GM12878 (cell line): ENCODE results near the gene ADCY2. TPM values are rescaled to one million over a fixed set of nuclear protein-coding genes. Genes with fewer than 3 reads are reported as not detected.

Experiments used
- ATAC-seq: fragments of 200-7000 bp; cut with Tn5 transposase; 3 replicates; pipeline ENCODE4 v1.9.1; 2020; ENCODE audit warnings: mild to moderate bottlenecking, moderate library complexity
- BruUV-seq: library from RNA; stranded (reverse); fragments of 400-500 nt; replicated peaks from 2 replicates; lab custom pipeline; 2021; lab: Mats Ljungman, UMichigan
- CTCF ChIA-PET: fragments of 300-600 bp; sonication (Branson Sonifier 250); formaldehyde crosslinking; extraction: SDS; loops from one replicate; lab custom pipeline; 2021; ENCODE audit warnings: inconsistent platforms; lab: Yijun Ruan, JAX
- POLR2A ChIA-PET: fragments of 350-600 bp; formaldehyde crosslinking; extraction: SDS; loops from one replicate; lab custom pipeline; 2021; ENCODE audit warnings: inconsistent platforms; lab: Charles Lee
- RAD21 ChIA-PET: fragments of 300-600 bp; sonication (Branson Sonifier 250); formaldehyde crosslinking; loops from one replicate; lab custom pipeline; 2023; ENCODE audit warnings: antibody characterized with exemption; ENCODE audit not compliant: unreplicated experiment; lab: Charles Lee
- SMC1A ChIA-PET: fragments of 300-600 bp; sonication (Branson Sonifier 250); formaldehyde crosslinking; loops from one replicate; lab custom pipeline; 2023; ENCODE audit not compliant: unreplicated experiment, uncharacterized antibody; lab: Charles Lee
- DNase-seq: peaks from one replicate; pipeline ENCODE4 v3.0.0-alpha.2; 2011; ENCODE audit warnings: low read depth, low spot score
- FAIRE-seq: peaks from 3 replicates; lab custom pipeline; 2011; peaks lifted over from hg19 to GRCh38; lab: Jason Lieb, UNC
- H2AFZ ChIP-seq: 2 replicates; pipeline ENCODE4 v1.6.0; 2011; ENCODE audit warnings: low read depth, low read length, control low read depth; ENCODE audit not compliant: control insufficient read depth
- H3K27ac ChIP-seq: 2 replicates; pipeline ENCODE4 v1.5.1; 2011; ENCODE audit warnings: control low read depth; ENCODE audit not compliant: control insufficient read depth, insufficient read depth
- H3K27me3 ChIP-seq, 2 experiments: replicated peaks in 1 of 2; 2 replicates each; pipeline versions ENCODE4 v1.6.0 to v1.6.1; 2011; ENCODE audit warnings: low read length in 1 of 2; ENCODE audit not compliant: control insufficient read depth in 2 of 2, insufficient read depth in 2 of 2
- H3K36me3 ChIP-seq, 2 experiments: 2 replicates each; pipeline ENCODE4 v1.5.1; 2011; ENCODE audit warnings: low read length in 1 of 2; ENCODE audit not compliant: control insufficient read depth in 2 of 2, insufficient read depth in 2 of 2
- H3K4me1 ChIP-seq: 2 replicates; pipeline ENCODE4 v1.6.1; 2011; ENCODE audit warnings: mild to moderate bottlenecking, low read length, moderate library complexity, mixed read lengths; ENCODE audit not compliant: control insufficient read depth, insufficient read depth
- H3K4me2 ChIP-seq: 2 replicates; pipeline ENCODE4 v1.6.0; 2011; ENCODE audit warnings: control low read depth; ENCODE audit not compliant: control insufficient read depth, insufficient read depth
- H3K4me3 ChIP-seq: fragments of 200-600 bp; sonication (generic); 2 replicates; pipeline ENCODE4 v1.5.1; 2016
- H3K79me2 ChIP-seq: 2 replicates; pipeline ENCODE4 v1.6.0; 2011; ENCODE audit warnings: low read length; ENCODE audit not compliant: control insufficient read depth, insufficient read depth
- H3K9ac ChIP-seq: 2 replicates; pipeline ENCODE4 v1.8.0; 2011; ENCODE audit warnings: low read length, control low read depth, mixed read lengths; ENCODE audit not compliant: control insufficient read depth, insufficient read depth
- H3K9me3 ChIP-seq: replicated peaks from 3 replicates; pipeline ENCODE4 v1.5.1; 2011; ENCODE audit warnings: mild to moderate bottlenecking, low read length; ENCODE audit not compliant: control insufficient read depth, insufficient read depth
- H4K20me1 ChIP-seq: 2 replicates; pipeline ENCODE4 v1.6.0; 2011; ENCODE audit not compliant: control insufficient read depth, insufficient read depth
- HDAC2 ChIP-seq: fragments of 200-600 bp; sonication (generic); IDR thresholded peaks from 2 replicates; pipeline ENCODE4 v1.6.1; 2017
- NFYB ChIP-seq: IDR thresholded peaks from 2 replicates; pipeline ENCODE4 v1.6.1; 2011; ENCODE audit warnings: low read depth, mild to moderate bottlenecking, low read length, improper control_type of control experiment, moderate library complexity; ENCODE audit not compliant: insufficient read depth
- SIN3A ChIP-seq: IDR thresholded peaks from 2 replicates; pipeline ENCODE4 v1.6.1; 2012; ENCODE audit warnings: low read depth, low read length, improper control_type of control experiment
- SMAD1 ChIP-seq: fragments of 450-650 bp; IDR thresholded peaks from 2 replicates; pipeline ENCODE4 v1.6.1; 2018; ENCODE audit warnings: mild to moderate bottlenecking, low read depth; ENCODE audit not compliant: partially characterized antibody
- WGBS: methylation state at CpG from one replicate; pipeline ENCODE4 v1.1.6; 2016; ENCODE audit warnings: low lambda C conversion rate; ENCODE audit not compliant: insufficient replicate concordance, insufficient coverage; ENCODE audit errors: missing lambda C conversion rate; 5-methylcytosine and 5-hydroxymethylcytosine counted together
- in situ Hi-C: fragments of 300-500 bp; cut with MboI; formaldehyde crosslinking; loops from 9 replicates; pipeline ENCODE4 v1.14.3; 2018; ENCODE audit warnings: mixed read lengths
- intact Hi-C: fragments of 100-400 bp; cut with micrococcal nuclease; formaldehyde crosslinking; loops from one replicate; pipeline ENCODE4 v1.14.2; 2022; ENCODE audit not compliant: unreplicated experiment
- polyA plus RNA-seq, 11 experiments: library from polyadenylated mRNA; depleted of rRNA in 4 of 11; unstranded in 6 of 11; stranded (reverse) in 5 of 11; fragments of >200 nt; fragmentation: Nextera tagmentation in 4 of 11; fragmentation: Illumina TruSeq in 1 of 11; extraction: Ambion mirVana in 4 of 11; extraction: Trizol in 1 of 11; gene quantifications; 1 replicate in 1 of 11; 2 replicates in 10 of 11; pipeline versions ENCODE4 v1.2.1 to v1.2.3, GENCODE V29; 2011 to 2016; ENCODE audit warnings: inconsistent platforms in 2 of 11, missing spikeins in 2 of 11, low read depth in 1 of 11
- total RNA-seq, 4 experiments: library from RNA; depleted of rRNA in 3 of 4; stranded (reverse); fragments of >200 nt in 3 of 4; fragmentation: Illumina TruSeq in 1 of 4; extraction: Trizol in 1 of 4; gene quantifications; 2 replicates each; pipeline versions ENCODE4 v1.2.1 to v1.2.3, GENCODE V29; 2013 to 2021
- TF ChIP-seq, protein P1 (sequence below): IDR thresholded peaks from 2 replicates; pipeline ENCODE4 v1.6.1; 2011; ENCODE audit warnings: borderline replicate concordance, low read depth, mild to moderate bottlenecking, moderate library complexity, low read length; ENCODE audit not compliant: insufficient read depth, poor library complexity, severe bottlenecking
- TF ChIP-seq, protein P2 (sequence below): fragments of 450-650 bp; IDR thresholded peaks from 2 replicates; pipeline ENCODE4 v1.6.1; 2017; ENCODE audit warnings: mild to moderate bottlenecking, moderate library complexity

The ADCY2 gene
- total and polyA plus RNA-seq, 10 of the 15 experiments (the other 5 are each of a cell fraction or from before 2014, with no cell fraction given), result 0.07 to 0.26 TPM; not detected in 8

DNA sequence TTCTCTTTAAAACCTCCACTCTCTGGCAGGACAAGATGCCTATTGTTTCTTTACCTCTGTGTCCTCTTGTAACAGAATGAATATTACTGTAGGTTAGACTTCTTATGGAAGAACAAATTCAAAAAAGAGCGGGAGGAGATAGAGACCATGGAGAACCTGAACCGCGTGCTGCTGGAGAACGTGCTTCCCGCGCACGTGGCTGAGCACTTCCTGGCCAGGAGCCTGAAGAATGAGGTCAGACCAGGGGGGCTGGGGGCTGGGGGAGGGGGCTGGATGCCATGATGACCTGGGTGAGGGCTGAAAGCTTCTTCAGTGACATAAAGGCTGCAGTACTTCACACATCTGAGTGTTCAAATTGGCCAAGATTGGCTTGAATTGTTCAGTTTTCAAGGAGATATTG lies 393.6 kb downstream of the ADCY2 start:
- RAD21 ChIA-PET, result no interaction called here
- Histone ChIP-seq H4K20me1 (no peaks in the 10 kb centered on the region), H3K4me2 (no peak overlapping the region), H3K27ac (no peak overlapping the region), H3K9me3 (no peaks in the 10 kb centered on the region), H2AFZ (no peak overlapping the region), H3K79me2 (no peaks in the 10 kb centered on the region), H3K36me3 (no peaks in the 10 kb centered on the region), H3K9ac (no peak overlapping the region), H3K4me1 (peaks cover 10% of the 10 kb centered on the region), H3K27me3 (no peaks in the 10 kb centered on the region; a peak in 1 of 4 replicates), H3K4me3 (no peak overlapping the region)
- BruUV-seq, result no TSS peak
- TF ChIP-seq, protein P1, sequence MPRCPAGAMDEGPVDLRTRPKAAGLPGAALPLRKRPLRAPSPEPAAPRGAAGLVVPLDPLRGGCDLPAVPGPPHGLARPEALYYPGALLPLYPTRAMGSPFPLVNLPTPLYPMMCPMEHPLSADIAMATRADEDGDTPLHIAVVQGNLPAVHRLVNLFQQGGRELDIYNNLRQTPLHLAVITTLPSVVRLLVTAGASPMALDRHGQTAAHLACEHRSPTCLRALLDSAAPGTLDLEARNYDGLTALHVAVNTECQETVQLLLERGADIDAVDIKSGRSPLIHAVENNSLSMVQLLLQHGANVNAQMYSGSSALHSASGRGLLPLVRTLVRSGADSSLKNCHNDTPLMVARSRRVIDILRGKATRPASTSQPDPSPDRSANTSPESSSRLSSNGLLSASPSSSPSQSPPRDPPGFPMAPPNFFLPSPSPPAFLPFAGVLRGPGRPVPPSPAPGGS, result no peak
- TF ChIP-seq SMAD1 (no peak), SIN3A (no peak), HDAC2 (no peak), NFYB (no peak)
- TF ChIP-seq, protein P2, sequence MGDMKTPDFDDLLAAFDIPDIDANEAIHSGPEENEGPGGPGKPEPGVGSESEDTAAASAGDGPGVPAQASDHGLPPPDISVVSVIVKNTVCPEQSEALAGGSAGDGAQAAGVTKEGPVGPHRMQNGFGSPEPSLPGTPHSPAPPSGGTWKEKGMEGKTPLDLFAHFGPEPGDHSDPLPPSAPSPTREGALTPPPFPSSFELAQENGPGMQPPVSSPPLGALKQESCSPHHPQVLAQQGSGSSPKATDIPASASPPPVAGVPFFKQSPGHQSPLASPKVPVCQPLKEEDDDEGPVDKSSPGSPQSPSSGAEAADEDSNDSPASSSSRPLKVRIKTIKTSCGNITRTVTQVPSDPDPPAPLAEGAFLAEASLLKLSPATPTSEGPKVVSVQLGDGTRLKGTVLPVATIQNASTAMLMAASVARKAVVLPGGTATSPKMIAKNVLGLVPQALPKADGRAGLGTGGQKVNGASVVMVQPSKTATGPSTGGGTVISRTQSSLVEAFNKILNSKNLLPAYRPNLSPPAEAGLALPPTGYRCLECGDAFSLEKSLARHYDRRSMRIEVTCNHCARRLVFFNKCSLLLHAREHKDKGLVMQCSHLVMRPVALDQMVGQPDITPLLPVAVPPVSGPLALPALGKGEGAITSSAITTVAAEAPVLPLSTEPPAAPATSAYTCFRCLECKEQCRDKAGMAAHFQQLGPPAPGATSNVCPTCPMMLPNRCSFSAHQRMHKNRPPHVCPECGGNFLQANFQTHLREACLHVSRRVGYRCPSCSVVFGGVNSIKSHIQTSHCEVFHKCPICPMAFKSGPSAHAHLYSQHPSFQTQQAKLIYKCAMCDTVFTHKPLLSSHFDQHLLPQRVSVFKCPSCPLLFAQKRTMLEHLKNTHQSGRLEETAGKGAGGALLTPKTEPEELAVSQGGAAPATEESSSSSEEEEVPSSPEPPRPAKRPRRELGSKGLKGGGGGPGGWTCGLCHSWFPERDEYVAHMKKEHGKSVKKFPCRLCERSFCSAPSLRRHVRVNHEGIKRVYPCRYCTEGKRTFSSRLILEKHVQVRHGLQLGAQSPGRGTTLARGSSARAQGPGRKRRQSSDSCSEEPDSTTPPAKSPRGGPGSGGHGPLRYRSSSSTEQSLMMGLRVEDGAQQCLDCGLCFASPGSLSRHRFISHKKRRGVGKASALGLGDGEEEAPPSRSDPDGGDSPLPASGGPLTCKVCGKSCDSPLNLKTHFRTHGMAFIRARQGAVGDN, result no peak
- SMC1A ChIA-PET, result no interaction called here
- 99% methylated on average over 7 of the region's 7 CpGs for WGBS
- no peak for DNase-seq
- no peak for ATAC-seq
- intact Hi-C loops (no loop called here), in situ Hi-C loops (no loop called here)
- FAIRE-seq, result no peak
- POLR2A ChIA-PET, result no interaction called here
- CTCF ChIA-PET, result no interaction called here
